ENCODE data around the gene SIGLEC7. TPM values are rescaled to one million over a fixed set of nuclear protein-coding genes. Genes with fewer than 3 reads are reported as not detected.

SIGLEC7 gene
- total RNA-seq, 1 donor from 2014 or later = 0.50 TPM

DNA sequence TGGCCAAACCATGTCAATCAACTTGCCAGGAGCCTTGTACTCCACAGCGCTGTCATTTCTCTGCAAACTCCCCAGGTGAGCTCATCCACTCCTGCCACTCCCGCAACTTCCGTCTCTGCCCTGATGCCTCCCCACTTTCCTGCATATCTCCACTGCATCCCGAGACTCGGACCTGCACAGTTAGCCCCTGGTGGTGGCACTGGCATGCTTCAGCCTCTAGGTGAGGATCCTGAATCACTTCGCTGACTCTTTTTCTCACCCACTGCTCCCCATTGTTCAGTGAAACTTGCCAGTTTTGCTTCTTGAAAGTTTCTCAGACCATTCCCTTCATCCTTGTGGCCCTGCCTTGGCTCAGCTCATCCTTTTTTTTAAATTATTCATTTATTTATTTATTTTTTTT, 30.5 kb upstream of the SIGLEC7 start:
- DNase-seq = no peak
- no peak for ATAC-seq
- intact Hi-C loops (cut with micrococcal nuclease) = no loop called here

- intact Hi-C loops (cut with micrococcal nuclease) = no loop called here
- DNase-seq (no peak), ATAC-seq (no peak)
Observed at GRCh38 chr19:51114087-51114729, 27.9 kb upstream of the SIGLEC7 start.

DNA sequence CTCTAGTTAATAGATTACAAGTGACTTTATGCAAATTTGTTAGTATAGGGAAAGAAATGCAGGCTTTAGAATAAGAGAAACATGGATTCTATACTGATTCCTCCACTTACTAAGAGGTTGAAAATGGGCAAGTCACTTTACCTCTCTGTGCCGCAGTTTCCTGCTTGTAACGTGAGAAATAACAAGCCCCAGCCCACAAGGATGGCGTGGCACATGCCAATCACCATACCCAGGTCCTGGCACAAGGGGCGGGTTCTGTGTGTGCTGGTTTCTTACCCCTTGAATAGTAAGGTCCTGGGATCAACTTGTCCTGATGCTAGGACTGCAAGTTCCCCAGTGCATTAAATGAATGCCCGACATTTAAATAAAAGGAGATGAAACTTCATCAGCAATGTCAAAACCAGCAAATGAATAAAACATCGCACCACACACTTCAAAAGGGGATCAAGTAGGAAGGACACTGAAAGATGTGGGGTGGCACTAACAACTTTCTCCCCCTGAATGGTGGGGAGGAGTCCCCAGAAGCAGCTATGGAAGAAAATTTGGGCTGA, 25.3 kb upstream of the SIGLEC7 start:
- DNase-seq = no peak
- intact Hi-C loops (cut with micrococcal nuclease) = no loop called here
- no peak for ATAC-seq

DNA sequence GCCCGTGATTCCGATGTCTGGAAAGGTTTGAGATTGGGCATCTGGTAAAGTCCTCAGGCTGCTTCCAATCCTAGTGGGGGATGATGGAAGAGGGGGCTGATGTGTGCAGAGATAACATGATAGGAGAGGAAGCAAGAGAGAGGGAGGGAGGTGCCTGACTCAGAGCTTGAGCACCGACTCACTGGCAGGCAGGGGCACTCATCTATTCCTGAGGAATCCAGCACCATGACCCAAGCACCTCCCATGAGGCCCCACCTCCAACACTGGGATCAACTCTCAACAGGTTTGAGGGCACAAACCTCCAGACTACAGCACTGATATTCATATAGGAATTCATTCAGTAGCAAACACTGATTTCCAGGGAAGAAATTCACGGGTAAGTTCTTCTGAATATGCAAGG, 23.0 kb upstream of the SIGLEC7 start:
- ATAC-seq = no peak
- intact Hi-C loops (cut with micrococcal nuclease) = no loop called here
- DNase-seq = no peak

DNA sequence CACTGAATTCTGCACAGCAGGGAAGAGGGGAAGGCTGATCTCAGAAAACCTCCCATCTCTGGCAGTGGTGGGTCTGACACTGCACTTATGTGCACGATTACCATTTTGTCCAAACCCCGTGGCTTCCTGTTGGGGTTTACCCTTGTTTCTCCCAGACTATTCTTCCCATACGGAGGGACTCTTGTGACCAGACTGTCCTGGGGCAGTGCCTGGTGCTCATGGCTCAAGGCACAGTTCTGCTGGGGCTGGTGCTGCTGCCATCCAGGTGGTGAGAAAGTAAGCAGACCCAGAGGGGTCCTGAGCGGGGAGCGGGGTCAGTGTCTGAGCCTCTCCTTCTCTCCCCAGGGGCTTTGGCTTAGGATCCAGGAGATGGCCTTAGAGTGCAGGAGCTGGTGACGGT, 22.5 kb upstream of the SIGLEC7 start:
- intact Hi-C loops (cut with micrococcal nuclease) = no loop called here
- no peak for ATAC-seq
- no peak for DNase-seq

DNA sequence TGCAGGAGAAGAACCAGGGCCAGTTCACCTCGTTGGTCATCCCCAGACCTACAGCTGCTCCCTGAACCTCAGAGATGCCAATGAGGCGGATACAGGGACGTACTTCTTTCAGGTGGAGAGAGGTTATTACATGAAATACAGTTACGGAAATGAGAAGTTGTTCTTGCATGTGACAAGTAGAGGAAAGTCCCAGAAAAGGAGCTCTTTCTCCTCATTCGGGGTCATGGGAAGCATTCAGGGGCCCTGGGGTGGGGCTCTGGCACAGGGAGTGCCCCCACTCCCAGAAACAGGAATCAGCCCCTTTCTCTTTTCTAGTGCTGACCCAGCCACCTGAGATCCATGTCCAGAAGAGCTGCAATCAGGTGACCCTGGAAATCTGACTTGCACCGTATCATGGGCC, 21.9 kb upstream of the SIGLEC7 start:
- intact Hi-C loops (cut with micrococcal nuclease) = no loop called here
- ATAC-seq (no peak), DNase-seq (no peak)

- no peak for DNase-seq
- ATAC-seq = no peak
- intact Hi-C loops (cut with micrococcal nuclease) = no loop called here
Observed at GRCh38 chr19:51121257-51121656, 20.8 kb upstream of the SIGLEC7 start.

GRCh38 chr19:51122112-51122981, 19.8 kb upstream of the SIGLEC7 start:
- DNase-seq = no peak
- intact Hi-C loops (cut with micrococcal nuclease) = no loop called here
- peak; percentile 6 for ATAC-seq

DNA sequence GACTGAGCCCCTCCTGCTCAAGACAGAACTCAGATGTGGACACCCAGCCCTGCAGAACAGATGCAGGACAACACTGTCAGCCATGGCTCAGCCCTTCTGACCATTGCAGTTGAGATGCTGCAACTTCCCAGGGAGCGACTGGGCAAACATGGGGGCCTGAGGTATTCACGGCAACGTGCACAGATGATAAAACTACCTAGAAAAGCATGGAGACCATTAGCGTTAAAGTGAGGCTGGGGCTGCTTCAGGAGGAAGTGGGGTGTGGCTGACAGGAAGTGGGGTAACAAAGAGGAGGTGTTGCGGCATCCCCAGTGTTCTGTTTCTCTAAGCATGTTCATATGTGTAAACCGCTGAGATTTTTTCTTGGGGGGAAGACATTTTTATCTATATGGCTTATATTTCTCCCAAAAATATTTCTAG, 18.7 kb upstream of the SIGLEC7 start:
- intact Hi-C loops (cut with micrococcal nuclease) = no loop called here
- peak; percentile 46 for DNase-seq
- peak; percentile 51 for ATAC-seq

GRCh38 chr19:51123802-51124201, 18.3 kb upstream of the SIGLEC7 start:
- ATAC-seq (no peak), DNase-seq (no peak)
- intact Hi-C loops (cut with micrococcal nuclease) = no loop called here

DNA sequence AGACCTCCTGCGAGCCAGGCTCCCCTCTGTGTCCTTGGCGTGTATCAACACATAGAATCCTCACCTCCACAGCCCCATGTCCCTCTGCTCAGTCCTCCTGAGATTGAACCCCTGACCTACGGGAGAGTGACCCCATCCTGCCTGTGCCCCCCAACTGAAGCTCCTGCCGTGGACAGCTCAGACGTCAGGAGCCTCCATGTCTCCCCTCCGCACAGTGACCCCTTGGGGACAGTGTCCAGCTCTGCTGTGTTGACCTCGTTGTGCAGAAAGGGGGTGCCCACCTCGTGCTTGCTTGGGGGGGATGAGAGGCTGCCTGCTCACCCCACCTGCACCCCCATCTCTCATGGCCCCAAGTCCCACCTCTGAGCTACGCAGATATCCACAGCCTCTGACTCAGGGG, 17.9 kb upstream of the SIGLEC7 start:
- intact Hi-C loops (cut with micrococcal nuclease) = no loop called here
- DNase-seq (no peak), ATAC-seq (no peak)

GRCh38 chr19:51124729-51125128, 17.4 kb upstream of the SIGLEC7 start, which contains the start of gene SIGLEC9:
Gene SIGLEC9, plus strand, starts transcription at chr19:51124906. Its CDS starts 69 bp downstream, at chr19:51124975.
- ATAC-seq = peak; percentile 54
- DNase-seq = peak; percentile 72
- intact Hi-C loops (cut with micrococcal nuclease) = no loop called here

DNA sequence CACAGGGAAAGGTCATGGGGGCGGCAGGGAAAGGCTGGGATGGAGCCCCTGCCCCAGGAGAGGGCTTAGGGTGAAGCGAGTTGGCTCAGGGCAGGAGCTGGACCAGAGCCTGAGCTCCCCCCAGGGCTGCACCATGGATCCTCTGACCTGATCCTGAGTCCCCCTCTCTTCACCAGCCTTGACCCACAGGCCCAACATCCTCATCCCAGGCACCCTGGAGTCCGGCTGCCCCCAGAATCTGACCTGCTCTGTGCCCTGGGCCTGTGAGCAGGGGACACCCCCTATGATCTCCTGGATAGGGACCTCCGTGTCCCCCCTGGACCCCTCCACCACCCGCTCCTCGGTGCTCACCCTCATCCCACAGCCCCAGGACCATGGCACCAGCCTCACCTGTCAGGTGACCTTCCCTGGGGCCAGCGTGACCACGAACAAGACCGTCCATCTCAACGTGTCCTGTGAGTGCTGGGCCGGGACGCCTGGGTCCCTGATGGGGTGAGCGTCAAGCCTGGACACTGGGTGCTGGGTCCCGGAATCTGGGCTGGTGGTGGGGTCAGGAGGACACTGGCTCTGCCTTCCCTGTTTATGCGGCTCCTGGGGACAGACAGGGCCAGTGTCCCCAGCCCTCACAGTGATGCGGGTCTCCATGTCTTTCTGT, 16.6 kb upstream of the SIGLEC7 start:
- no peak for ATAC-seq
- intact Hi-C loops (cut with micrococcal nuclease) = no loop called here

DNA sequence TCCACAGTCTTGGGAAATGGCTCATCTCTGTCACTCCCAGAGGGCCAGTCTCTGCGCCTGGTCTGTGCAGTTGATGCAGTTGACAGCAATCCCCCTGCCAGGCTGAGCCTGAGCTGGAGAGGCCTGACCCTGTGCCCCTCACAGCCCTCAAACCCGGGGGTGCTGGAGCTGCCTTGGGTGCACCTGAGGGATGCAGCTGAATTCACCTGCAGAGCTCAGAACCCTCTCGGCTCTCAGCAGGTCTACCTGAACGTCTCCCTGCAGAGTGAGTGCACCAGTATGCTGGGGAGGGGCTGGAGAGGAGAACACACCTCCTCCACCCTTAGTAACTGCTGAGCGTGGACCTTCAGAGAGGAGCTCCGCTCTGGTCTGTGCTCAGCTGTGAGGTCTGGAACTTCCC, 15.1 kb upstream of the SIGLEC7 start:
- DNase-seq = no peak
- intact Hi-C loops (cut with micrococcal nuclease) = no loop called here
- ATAC-seq = no peak

More for the DNA sequence above, 16.6 kb upstream of the SIGLEC7 start:
- no peak for DNase-seq

GRCh38 chr19:51127755-51128154, 14.3 kb upstream of the SIGLEC7 start:
- intact Hi-C loops (cut with micrococcal nuclease) = no loop called here
- DNase-seq = no peak
- ATAC-seq = peak; percentile 11

DNA sequence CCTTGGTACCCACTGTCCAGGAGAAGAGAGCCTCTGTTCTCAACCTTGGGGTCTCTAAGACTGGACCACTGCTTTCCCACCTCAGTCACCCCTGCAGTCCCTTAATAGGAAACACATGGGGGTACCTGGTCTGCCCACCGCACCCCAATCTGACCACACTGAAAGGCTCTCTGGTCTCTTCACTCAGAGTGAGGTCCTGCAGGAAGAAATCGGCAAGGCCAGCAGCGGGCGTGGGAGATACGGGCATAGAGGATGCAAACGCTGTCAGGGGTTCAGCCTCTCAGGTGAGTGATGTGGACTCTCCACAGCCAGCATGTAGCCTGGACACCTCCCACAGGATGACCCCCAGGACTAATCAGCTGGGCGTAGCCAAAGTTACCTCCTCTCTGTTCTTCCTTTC, 13.9 kb upstream of the SIGLEC7 start:
- intact Hi-C loops (cut with micrococcal nuclease) = no loop called here
- DNase-seq = no peak
- no peak for ATAC-seq

- ATAC-seq = no peak
- intact Hi-C loops (cut with micrococcal nuclease) = no loop called here
Observed at GRCh38 chr19:51129716-51130115, 12.4 kb upstream of the SIGLEC7 start.

GRCh38 chr19:51131780-51132680, 10.1 kb upstream of the SIGLEC7 start:
- peak; percentile 88 for ATAC-seq
- DNase-seq = peak; percentile 78
- intact Hi-C loops (cut with micrococcal nuclease) = no loop called here

More at GRCh38 chr19:51129716-51130115, 12.4 kb upstream of the SIGLEC7 start:
- no peak for DNase-seq

DNA sequence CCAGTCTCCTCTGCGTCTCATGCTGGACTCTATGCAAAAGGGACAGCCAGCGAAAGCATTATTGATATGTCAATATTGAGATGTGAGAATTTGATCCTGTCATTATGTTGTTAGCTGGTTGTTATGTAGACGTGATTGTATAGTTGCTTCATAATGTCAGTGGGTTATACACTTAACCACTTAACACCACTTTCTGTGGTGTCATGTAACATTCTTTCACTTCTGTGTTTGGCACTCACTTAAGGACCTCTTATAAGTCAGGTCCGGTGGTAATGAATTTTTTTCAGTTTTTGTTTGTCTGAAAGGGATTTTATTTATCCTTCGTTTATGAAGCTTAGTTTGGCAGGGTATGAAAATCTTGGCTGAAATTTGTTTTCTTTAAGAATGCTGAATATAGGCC, 7.1 kb upstream of the SIGLEC7 start:
- intact Hi-C loops (cut with micrococcal nuclease) = no loop called here
- no peak for DNase-seq
- ATAC-seq = no peak
